NCI-H2227 (cell line): Measurements from ENCODE around the gene EDA.
"Not testable (repeated sequence)": the region's sequence is repeated elsewhere in the genome, so short reads cannot be mapped to it uniquely, and the experiment has no call there.

Source experiments
- DNase-seq: peaks from one replicate; lab custom pipeline; 2025; ENCODE audit not compliant: unreplicated experiment; lab: John Stamatoyannopoulos, UW

The EDA gene

DNA sequence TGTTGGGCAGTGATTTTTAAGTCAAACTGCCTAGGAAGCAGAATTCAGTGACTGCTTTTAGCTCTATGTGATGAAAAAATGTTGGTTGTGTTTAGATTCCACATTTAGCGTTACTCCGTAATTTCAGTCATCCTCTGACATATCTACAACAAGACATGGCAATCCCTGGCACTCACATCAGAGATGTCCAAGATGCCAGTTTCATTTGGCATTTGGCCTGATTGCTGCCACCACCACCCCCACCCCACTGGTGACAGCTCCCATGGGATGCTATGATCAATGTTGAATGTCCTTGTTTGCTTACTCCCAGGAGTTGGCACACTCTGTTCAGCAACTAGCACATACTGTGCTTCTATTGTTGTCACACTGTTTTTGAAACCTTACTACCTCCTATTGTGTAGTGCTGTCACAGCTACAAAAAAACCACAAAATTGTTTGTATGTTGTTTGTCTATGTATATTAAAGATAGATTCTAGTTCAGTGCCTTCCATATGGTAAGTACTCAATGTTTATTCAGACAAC lies 332.4 kb downstream of the EDA start:
- DNase-seq = no peak

DNA sequence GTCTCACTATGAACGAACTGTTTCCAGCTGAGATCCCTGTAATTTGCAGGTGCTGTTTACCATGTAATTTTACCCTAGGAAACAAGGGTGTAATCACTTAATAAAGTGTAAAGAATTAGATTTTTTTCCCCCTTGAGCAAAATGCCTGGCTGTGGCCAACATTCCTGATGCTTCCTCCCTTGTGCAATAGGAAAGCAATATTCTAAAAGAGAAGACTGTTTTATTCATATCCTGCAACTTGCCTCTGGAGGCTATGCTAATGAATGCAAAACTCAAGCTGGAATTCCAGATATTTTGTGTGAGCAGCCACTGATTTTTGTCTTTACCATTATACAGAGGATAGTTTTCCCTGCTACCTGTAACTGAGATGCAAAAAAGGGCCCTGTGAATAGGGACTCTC lies 335.8 kb downstream of the EDA start:
- no peak for DNase-seq

DNA sequence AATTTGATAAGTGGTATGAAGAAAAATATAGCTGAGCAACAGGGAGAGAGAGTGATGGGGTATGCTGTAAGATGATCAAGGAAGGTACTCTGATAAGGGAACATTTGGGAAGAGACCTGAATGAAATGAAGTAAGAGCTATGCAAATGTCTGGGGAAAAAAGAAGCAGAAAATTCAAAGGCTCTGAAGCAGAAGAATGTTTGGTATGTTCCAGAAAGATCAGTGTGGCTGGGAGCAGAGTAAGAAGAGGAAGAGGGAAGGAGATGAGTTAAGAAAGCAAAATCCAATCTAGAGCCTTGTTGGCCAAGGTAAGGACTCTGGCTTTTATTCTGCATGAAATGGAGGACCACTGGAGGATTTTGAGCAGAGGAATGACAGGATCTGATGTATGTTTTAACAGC lies 343.8 kb downstream of the EDA start:
- no peak for DNase-seq

DNA sequence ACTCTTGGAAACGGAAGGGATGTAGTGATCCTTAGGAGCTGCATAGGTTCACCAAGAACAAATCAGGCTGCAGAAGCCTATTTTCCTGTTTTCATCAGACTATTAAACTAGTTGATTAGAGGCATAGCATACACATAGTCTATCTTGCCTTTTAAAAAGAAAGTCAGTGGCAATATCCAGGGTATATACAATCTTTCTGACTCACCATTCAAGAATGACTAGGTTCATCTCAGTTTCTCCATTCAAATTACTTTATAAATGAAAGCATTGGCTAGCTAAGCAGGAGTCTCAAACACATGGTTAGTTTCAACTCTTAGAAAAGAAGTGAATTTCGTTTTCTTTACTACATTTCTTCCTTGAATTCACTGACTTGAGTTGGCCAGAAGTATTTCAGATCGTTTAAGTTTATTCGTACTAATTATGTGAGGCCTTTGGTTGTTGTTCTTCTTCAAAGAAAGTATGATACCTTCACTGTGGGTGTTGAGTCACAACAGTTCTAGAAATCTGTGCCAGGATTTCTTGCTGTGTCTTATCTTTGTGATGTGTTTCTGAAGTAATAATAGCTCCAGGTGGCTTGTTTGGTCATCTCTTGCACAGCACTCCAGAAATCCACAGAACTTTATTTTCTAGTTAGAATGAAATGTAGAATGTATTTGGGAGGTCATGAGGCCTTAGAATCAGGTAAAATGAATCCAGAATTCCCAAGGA lies 345.6 kb downstream of the EDA start:
- DNase-seq = no peak

DNA sequence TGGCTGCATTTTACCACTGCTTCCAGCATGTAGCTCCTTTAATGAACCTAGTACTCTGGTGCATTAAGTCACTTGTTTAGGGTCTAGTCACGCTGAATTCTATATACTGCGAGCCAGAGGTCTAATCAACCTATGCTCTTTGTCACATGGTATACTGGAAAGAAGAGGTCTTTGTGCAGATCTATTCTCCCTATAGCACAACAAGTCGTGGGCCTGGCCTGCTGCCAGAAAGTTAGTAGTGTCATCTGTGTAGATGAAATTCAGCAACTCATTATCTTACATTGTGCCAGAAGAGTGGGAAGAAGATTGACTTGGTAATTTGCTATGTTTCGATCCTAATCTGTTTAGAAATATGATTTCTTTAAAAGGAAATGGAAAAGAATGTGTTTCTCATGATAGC lies 353.0 kb downstream of the EDA start:
- DNase-seq = no peak

DNA sequence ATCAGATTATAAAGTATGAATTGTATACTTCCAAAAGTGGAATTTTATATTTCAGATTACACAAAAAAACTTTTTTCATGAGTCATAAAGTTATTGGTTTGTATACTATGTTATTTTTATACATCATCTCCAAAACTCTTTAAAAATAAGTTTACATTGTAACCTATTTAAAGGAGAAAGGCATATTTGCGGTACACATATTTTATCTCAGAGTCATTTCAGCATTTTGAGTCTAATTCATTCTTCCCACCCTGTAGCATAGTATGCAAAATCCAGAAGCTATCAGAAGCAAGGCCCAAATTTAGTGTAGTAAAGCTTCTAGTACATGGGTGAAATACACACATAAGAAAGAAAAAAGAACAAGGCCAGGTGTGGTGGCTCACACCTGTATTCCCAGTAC lies 353.5 kb downstream of the EDA start:
- no peak for DNase-seq

DNA sequence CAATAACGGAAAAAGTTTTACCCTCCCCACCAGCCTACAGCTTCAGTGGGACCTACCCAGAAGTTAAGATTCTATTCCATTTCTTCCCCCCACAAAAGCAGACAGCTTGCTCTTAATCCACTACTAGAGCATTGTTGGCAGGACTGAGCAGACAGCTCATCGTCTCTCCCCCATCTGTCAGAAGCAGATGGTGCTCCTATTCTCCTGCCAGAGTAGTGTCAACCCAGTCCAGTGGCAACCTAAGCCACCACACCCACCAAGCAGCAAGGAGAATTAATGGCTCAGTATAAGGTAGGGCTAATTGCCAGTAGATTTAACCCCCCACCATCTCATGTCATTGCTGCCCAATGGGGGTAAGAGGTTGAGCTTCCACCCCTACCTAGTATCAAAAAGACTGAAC lies 371.8 kb downstream of the EDA start:
- DNase-seq = no peak

DNA sequence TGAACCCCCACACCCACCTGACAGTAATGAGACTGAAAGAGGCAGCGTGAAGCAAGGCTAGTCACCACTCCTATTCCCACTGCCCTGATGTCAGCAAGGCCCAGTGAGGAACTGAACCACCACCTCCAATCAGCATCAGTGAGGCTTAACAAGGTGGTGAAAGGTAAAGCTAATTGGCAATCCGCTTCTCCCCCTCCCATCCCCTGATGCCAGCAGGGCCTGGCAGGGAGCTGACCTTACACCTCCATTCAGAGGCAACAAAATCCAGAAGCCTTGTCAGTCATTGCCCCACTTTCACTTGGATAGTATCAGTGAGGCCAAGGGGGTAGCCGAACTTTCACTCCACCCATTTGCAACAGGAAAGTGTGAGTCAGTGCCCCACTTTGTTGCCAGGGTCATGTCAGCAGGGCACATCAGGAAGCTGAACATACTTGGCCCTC lies 373.1 kb downstream of the EDA start:
- no peak for DNase-seq

DNA sequence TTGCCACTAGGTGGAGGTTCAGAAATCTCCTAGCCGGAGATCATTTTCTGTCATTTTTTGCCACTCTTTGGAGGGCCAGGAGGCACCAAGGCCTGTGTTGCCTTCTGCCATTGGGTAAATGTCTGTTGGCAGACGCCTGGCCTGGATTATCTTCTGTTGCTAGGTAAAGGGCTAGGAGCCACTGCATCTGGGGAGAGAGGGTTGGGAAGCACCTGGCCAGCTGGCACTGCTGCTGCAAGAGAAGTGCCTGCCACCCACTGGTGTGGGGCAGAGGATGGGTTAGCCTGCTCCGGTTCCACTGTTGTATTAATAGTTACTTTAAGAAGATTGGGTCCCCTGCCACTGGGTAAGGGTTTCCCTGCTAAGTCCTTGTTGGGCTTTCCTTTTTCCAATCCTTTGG lies 375.8 kb downstream of the EDA start:
- DNase-seq = no peak

DNA sequence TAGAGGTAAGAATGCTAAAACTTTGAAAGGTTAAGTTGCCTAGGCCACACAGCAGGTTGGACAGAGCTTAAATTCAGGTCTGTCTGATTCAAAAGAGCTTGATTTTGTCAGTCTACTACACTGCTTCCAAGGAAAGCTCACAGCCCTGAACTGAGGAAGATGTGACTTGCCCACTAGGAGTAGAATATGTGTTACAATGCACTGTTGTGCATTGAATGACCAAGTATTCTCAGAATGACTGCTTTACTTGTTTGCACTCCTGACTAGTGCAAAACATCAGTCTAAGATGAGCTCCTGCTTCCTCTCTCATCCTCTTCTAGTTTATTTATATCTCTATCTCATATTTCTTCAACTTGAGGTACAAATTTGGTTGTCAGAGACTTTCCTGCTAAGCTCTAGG lies 377.6 kb downstream of the EDA start:
- DNase-seq = no peak

DNA sequence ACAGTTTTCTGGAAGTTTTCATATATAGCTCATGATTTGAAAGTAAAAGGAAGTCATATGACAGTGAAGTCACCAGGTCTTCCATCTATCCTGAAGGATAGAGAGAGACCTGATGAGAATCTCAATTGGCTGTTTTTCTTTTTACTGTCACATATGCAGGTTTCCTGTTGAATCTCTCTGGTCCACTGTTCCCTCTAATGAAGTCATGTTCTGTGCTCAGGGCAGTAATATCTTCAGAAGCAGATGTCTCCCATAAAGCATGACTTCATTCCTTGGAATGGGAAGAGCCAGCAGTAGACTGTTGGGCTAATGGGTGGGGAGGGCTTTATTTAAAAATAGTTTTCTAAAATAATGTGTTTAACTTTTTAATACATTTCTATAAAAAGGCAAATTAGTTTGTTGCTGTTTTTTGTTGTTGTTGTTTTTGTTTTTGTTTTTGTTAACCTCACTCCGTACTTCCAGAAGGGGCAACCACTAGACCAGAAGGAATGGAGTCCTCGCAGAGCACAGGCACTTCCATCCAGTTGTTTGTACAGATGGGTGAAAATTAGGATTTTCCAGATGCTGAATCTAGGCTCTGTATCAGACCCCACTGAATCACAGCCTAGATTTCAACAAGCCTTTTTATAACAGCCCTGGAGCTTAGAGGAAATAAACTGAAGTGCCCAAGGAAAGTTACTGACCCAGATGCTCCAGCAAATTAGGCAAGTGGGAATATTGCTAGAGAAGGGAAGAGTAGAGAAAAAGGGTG lies 379.6 kb downstream of the EDA start:
- DNase-seq = no peak

DNA sequence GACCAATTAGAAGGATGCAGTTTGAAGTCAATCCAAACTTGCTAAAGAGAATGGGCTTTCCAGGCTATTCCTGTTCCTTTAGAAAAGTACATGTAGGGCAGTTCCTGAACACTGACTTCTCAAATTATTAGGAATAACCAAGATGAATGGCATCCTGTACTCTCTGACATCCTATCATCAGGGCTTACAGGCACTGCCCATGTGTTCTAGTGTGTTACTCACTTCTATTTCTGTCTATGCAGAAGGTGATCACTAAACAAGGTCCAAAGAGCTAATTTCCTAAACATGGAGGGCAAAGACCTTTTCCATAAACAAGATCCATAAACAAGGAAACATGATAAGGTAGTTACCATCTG lies 380.2 kb downstream of the EDA start:
- no peak for DNase-seq

DNA sequence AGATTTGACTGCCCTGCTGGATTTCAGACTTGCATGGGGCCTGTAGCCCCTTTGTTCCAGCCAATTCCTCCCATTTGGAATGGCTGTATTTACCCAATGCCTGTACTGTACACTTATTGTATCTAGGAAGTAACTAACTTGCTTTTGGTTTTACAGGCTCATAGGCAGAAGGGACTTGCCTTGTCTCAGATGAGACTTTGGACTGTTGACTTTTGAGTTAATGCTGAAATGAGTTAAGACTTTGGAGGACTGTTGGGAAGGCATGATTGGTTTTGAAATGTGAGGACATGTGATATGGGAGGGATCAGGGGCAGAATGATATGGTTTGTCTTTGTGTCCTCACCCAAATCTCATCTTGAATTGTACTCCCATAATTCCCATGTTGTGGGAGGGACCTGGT lies 382.4 kb downstream of the EDA start:
- DNase-seq = not testable (repeated sequence)

DNA sequence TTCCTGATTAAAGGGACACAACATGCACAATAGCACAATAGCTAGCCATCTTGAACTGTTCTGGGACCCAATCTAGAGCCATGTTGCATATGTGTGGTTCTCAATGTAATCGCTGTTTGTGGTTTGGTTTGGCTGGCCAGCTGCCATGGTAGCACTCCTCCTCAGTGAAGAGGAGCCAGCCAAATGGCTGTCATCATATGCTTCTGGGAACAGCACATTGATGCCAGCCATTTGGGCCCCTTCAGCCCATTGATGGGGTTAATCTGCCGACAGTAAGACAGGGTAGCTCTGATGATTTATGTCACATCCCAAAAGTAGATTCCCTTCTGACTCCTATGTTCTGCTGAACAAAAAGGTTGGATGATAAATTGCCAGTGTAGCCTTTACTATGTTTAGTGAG lies 385.4 kb downstream of the EDA start:
- DNase-seq = no peak

DNA sequence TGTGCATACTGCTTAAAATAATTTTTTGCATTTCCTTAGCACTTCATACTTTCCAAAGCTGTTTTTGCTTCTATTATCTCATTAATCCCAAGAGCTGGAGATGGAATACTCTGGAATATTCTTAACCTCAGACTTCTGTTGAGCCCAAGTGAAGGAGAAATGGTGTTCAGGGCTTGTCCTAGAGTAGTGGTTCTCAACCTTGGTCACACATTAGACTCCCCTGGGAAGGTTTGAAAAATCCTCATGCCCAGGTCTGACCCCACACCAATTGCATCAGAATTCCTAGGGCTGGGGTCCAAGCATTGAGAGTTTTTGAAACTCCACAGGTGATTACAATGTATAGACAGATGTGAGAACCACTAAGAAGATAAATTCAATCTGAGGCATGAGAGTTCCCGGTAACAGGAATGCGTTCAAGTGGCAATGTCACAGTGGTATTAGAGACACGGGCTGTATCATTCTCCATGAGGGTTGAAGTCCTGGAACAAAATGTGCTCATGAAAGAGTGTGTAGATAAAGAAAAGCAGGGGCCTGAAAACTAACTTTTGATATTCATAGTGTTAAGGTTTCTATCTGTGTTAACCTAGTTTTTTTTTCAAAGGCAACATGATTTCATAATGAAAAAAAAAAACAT lies 385.9 kb downstream of the EDA start:
- DNase-seq = no peak

DNA sequence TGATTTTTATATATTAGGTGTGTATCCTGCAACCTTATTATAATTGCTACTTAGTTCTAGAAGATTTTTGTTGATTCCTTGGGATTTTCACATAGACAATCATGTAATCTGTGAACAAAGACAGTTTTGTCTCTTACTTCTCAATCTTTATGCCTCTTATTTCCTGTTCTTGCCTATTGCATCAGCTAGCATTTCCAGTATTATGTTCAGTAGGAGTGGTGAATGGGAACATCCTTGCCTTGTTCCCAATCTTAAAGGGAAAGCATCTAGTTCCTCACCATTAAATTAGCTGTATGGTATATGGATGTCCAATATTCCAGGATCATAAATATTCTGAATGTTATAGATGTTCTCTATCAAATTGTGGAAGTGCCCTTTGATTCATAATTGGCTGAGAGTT lies 392.0 kb downstream of the EDA start:
- DNase-seq = no peak

DNA sequence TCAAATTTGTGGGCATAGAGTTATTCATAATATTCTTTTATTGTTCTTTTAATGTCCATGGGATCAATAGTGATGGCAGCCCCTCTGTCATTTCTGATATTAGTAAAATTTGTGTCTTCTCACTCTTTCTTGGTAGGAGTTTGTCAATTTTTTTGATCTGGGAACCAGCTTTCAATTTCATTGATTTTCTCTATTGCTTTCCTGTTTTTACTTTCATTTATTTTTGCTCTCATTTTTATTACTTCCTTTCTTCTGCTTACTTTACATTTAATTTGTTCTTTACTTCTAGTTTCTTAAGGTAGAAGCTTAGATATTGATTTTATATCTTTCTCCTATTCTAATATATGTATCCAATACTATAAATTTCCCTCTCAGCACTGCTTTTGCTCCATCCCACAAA lies 393.1 kb downstream of the EDA start:
- no peak for DNase-seq

DNA sequence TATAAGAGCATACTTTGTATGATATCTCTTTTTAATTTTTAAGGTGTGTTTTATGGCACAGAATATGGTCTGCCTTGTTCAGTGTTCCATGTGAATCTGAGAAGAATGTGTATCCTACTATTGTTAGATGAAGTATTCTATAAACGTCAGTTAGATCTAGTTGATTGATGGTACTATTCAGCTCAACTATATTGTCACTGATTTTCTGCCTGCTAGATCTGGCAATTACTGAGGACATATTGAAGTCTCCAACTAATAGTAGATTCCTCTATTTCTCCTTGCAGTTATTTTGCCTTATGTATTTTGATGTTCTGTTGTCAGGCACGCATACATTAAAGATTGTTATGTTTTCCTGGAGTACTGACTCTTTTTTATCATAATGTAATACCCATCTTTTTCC lies 394.1 kb downstream of the EDA start:
- DNase-seq = no peak

DNA sequence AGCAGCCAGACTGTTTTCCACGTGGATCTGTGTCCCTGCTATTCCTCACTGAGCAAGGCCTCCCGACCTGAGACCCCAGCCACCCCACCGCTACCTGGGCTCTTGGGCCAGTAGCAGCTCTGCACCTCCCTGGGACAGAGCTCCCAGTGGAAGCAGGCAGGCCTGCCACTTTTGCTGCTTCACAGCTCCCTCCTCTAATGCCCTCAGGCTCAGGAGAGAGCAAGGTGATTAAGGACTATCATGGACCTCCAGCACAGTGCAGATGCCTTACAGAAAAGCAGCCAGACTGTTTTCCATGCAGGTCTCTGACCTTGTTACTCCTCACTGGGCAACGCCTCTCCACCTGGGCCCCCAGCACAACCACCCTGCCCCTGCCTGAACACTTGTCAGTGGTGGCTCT lies 396.8 kb downstream of the EDA start:
- DNase-seq = no peak

DNA sequence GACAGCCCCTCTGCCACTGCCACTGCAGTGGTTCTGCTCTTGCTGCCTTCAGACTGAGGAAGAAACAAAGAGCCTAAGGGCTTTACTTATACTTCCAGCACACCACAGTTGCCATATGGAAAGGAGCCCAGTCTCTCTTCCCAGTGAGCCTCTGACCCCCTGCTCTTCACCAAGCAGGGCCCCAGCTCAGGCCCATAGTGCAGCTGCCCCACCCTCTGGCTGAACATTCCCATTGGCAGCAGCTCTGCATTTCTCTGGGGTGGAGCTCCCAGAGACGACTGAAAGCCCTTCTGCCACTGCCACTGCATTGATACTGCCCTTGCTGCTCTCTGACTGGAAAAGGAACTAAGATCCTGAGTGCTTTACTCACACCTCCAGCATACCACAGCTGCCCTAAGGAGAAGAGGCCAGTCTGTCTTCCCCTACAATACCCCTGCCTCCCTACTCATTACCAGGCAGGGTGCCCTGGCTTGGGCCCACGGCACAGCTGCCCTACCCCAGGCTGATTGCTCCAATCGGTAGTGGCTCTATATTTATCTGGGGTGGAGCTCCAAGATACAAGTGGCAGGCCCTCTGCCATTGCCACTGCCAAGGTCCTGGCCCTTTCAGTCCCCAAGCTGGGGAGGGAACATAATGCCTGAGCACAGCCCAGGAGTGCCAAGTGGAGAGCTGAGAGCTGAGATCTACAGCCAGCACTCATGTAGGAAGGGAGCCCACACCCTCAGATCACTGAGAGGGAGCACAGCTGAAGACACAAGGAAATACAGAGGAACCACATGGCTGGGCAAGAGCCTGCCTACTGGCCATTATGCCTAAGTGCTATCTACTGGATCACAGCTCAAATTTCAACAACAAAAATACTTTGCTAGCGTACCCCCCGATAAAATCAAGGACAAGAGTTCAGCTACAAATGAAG lies 397.8 kb downstream of the EDA start:
- DNase-seq = no peak

DNA sequence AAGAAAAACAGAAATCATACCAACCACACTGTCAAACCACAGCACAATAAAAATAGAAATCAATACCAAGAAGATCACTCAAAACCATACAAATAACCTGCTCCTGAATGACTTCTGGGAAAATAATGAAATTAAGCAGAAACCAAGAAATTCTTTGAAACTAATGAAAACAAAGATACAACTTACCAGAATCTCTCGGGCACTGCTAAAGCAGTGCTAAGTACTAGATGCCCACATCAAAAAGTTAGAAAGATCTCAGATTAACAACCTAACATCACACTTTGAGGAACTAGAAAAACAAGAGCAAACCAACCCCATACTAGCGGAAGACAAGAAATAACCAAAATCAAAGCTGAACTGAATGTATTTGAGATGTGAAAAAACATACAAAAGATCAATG lies 400.6 kb downstream of the EDA start:
- DNase-seq = no peak
